AG08395 (cell line): ENCODE results near the gene SORBS1.
"Not testable (repeated sequence)": the region's sequence is repeated elsewhere in the genome, so short reads cannot be mapped to it uniquely, and the experiment has no call there.

Experiments
- DNase-seq: peaks from one replicate; pipeline ENCODE4 v3.0.0; 2012; ENCODE audit warnings: mixed read lengths, low spot score

The SORBS1 gene

GRCh38 chr10:95388539-95388938 lies 172.6 kb downstream of the SORBS1 start:
- DNase-seq, result no peak

- DNase-seq, result no peak
Measured at GRCh38 chr10:95388109-95388471, 173.1 kb downstream of the SORBS1 start.

GRCh38 chr10:95384011-95384704 lies 177.0 kb downstream of the SORBS1 start:
- no peak for DNase-seq

GRCh38 chr10:95382596-95382995 lies 178.6 kb downstream of the SORBS1 start:
- DNase-seq, result no peak

- no peak for DNase-seq
Measured at GRCh38 chr10:95382174-95382573, 179.0 kb downstream of the SORBS1 start.

- DNase-seq, result no peak
Measured at GRCh38 chr10:95377950-95378349, 183.2 kb downstream of the SORBS1 start.

GRCh38 chr10:95375418-95375817 lies 185.8 kb downstream of the SORBS1 start:
- no peak for DNase-seq

- peak; percentile 75 for DNase-seq
Measured at GRCh38 chr10:95374597-95375209, 186.5 kb downstream of the SORBS1 start.

- DNase-seq, result no peak
Measured at GRCh38 chr10:95373660-95374059, 187.5 kb downstream of the SORBS1 start.

- DNase-seq, result no peak
Measured at GRCh38 chr10:95364342-95364741, 196.8 kb downstream of the SORBS1 start.

GRCh38 chr10:95363303-95363912 lies 197.8 kb downstream of the SORBS1 start:
- peak; percentile 79 for DNase-seq

- no peak for DNase-seq
Measured at GRCh38 chr10:95360122-95360714, 201.0 kb downstream of the SORBS1 start.

- no peak for DNase-seq
Measured at GRCh38 chr10:95359466-95359865, 201.7 kb downstream of the SORBS1 start.

- DNase-seq, result no peak
Measured at GRCh38 chr10:95356190-95356955, 204.8 kb downstream of the SORBS1 start.

- no peak for DNase-seq
Measured at GRCh38 chr10:95355301-95355700, 205.9 kb downstream of the SORBS1 start.

GRCh38 chr10:95354110-95354509 lies 207.1 kb downstream of the SORBS1 start:
- DNase-seq, result no peak

GRCh38 chr10:95353123-95353522 lies 208.0 kb downstream of the SORBS1 start:
- DNase-seq, result no peak

GRCh38 chr10:95352684-95353083 lies 208.5 kb downstream of the SORBS1 start:
- no peak for DNase-seq

GRCh38 chr10:95350830-95351228 lies 210.3 kb downstream of the SORBS1 start:
- DNase-seq, result no peak

GRCh38 chr10:95350219-95350829 lies 210.8 kb downstream of the SORBS1 start:
- DNase-seq, result peak; percentile 32

GRCh38 chr10:95347402-95347766 lies 213.8 kb downstream of the SORBS1 start:
- DNase-seq, result not testable (repeated sequence)
